HepG2 (cell line): Measurements from ENCODE around the gene DNPH1. TPM values are rescaled to one million over a fixed set of nuclear protein-coding genes. Genes with fewer than 3 reads are reported as not detected.

Experiments
- CENPBD1 ChIP-seq: sonication (generic); formaldehyde crosslinking; IDR thresholded peaks from 2 replicates; pipeline ENCODE4 v1.8.0; 2022; ENCODE audit warnings: missing genetic modification reagents, low read depth, mild to moderate bottlenecking, borderline replicate concordance
- CSRNP1 ChIP-seq: sonication (generic); formaldehyde crosslinking; IDR thresholded peaks from 2 replicates; pipeline ENCODE4 v1.8.1; 2023; ENCODE audit warnings: mild to moderate bottlenecking, missing genetic modification reagents
- ESRRA ChIP-seq: sonication (generic); formaldehyde crosslinking; IDR thresholded peaks from 2 replicates; pipeline ENCODE4 v1.5.1; 2020; ENCODE audit warnings: mild to moderate bottlenecking, low read depth, missing genetic modification reagents
- ETV5 ChIP-seq: IDR thresholded peaks from 2 replicates; pipeline ENCODE4 v1.6.1; 2018; ENCODE audit warnings: missing biosample characterization, missing genetic modification reagents, inconsistent platforms, borderline replicate concordance
- FOXP1 ChIP-seq, 2 experiments: fragments of 450-650 bp in 1 of 2; IDR thresholded peaks; 2 replicates each; pipeline ENCODE4 v1.6.1; 2017 to 2018; ENCODE audit warnings: antibody characterized with exemption in 1 of 2
- FUBP1 ChIP-seq: sonication (generic); formaldehyde crosslinking; IDR thresholded peaks from 2 replicates; pipeline ENCODE4 v1.5.1; 2020; ENCODE audit warnings: missing genetic modification reagents, mild to moderate bottlenecking, borderline replicate concordance
- GLI4 ChIP-seq: sonication (generic); formaldehyde crosslinking; IDR thresholded peaks from 2 replicates; pipeline ENCODE4 v1.5.1; 2020; ENCODE audit warnings: missing genetic modification reagents, mild to moderate bottlenecking, moderate library complexity, borderline replicate concordance
- HINFP ChIP-seq: sonication (generic); formaldehyde crosslinking; IDR thresholded peaks from 2 replicates; pipeline ENCODE4 v1.4.0; 2020; ENCODE audit warnings: low read depth, mild to moderate bottlenecking, missing genetic modification reagents
- MEIS2 ChIP-seq: sonication (generic); formaldehyde crosslinking; IDR thresholded peaks from 2 replicates; pipeline ENCODE4 v1.9.0; 2021; ENCODE audit warnings: mild to moderate bottlenecking, missing genetic modification reagents
- MTF2 ChIP-seq: sonication (generic); formaldehyde crosslinking; IDR thresholded peaks from 2 replicates; pipeline ENCODE4 v1.5.0; 2020; ENCODE audit warnings: missing genetic modification reagents, borderline replicate concordance
- SALL1 ChIP-seq: sonication (generic); formaldehyde crosslinking; IDR thresholded peaks from 2 replicates; pipeline ENCODE4 v1.8.0; 2022; ENCODE audit warnings: mild to moderate bottlenecking, missing genetic modification reagents
- SAP130 ChIP-seq: IDR thresholded peaks from 2 replicates; pipeline ENCODE4 v1.6.1; 2016; ENCODE audit warnings: low read depth
- SP140L ChIP-seq: sonication (generic); formaldehyde crosslinking; IDR thresholded peaks from 2 replicates; pipeline ENCODE4 v1.4.0; 2020; ENCODE audit warnings: missing genetic modification reagents, borderline replicate concordance
- SP2 ChIP-seq: sonication (generic); formaldehyde crosslinking; IDR thresholded peaks from 2 replicates; pipeline ENCODE4 v1.5.1; 2020; ENCODE audit warnings: mild to moderate bottlenecking, missing genetic modification reagents
- TFE3 ChIP-seq: IDR thresholded peaks from 2 replicates; pipeline ENCODE4 v1.6.1; 2016
- ZBTB42 ChIP-seq: sonication (generic); formaldehyde crosslinking; IDR thresholded peaks from 2 replicates; pipeline ENCODE4 v1.5.0; 2020; ENCODE audit warnings: mild to moderate bottlenecking, missing genetic modification reagents
- ZFYVE20 ChIP-seq: sonication (generic); formaldehyde crosslinking; IDR thresholded peaks from 2 replicates; pipeline ENCODE4 v1.8.0; 2023; ENCODE audit warnings: low read depth, mild to moderate bottlenecking, moderate library complexity, missing genetic modification reagents, borderline replicate concordance
- ZNF570 ChIP-seq: sonication (generic); formaldehyde crosslinking; IDR thresholded peaks from 2 replicates; pipeline ENCODE4 v1.4.0; 2020; ENCODE audit warnings: mild to moderate bottlenecking, missing genetic modification reagents, borderline replicate concordance
- ZNF746 ChIP-seq: sonication (generic); formaldehyde crosslinking; IDR thresholded peaks from 2 replicates; pipeline ENCODE4 v1.8.0; 2022; ENCODE audit warnings: mild to moderate bottlenecking, missing genetic modification reagents
- polyA plus RNA-seq, 8 experiments: library from polyadenylated mRNA; depleted of rRNA in 3 of 8; stranded (reverse) in 7 of 8; unstranded in 1 of 8; fragments of >200 nt; fragmentation: Illumina TruSeq in 4 of 8; extraction: Trizol in 4 of 8; gene quantifications; 2 replicates each; pipeline versions ENCODE4 v1.2.1 to v1.2.3, GENCODE V29; 2011 to 2016; ENCODE audit warnings: low read depth in 4 of 8, missing spikeins in 1 of 8, mixed read lengths in 1 of 8; ENCODE audit not compliant: insufficient read depth in 1 of 8
- total RNA-seq, 5 experiments: library from RNA; depleted of rRNA; stranded (reverse); fragments of >200 nt; fragmentation: Illumina TruSeq; extraction: Trizol; gene quantifications; 2 replicates each; pipeline ENCODE4 v1.2.3, GENCODE V29; 2016; ENCODE audit warnings: low read depth in 1 of 5

The DNPH1 gene
- total and polyA plus RNA-seq, 2 of the 13 experiments (the other 11 are each of a cell fraction or from before 2014, with no cell fraction given) = 56.5 to 75.1 TPM

- TF ChIP-seq ETV5 (CRISPR knock-in tag) (peak; percentile 38; the same call in 1 of the 2 replicates), CSRNP1 (CRISPR knock-in tag) (no peak), ZNF570 (CRISPR knock-in tag) (no peak), ZBTB42 (CRISPR knock-in tag) (0 out of 2 replicates have a peak, but pooled peaks have one; percentile 67), ZNF746 (0 out of 2 replicates have a peak, but pooled peaks have one; percentile 26), ESRRA (CRISPR knock-in tag) (0 out of 2 replicates have a peak, but pooled peaks have one; percentile 30), GLI4 (CRISPR knock-in tag) (0 out of 2 replicates have a peak, but pooled peaks have one; percentile 55), SP2 (CRISPR knock-in tag) (no peak), HINFP (CRISPR knock-in tag) (no peak), SALL1 (CRISPR knock-in tag) (peak; percentile 43; the same call in 1 of the 2 replicates), MEIS2 (CRISPR knock-in tag) (peak; percentile 27; the same call in 1 of the 2 replicates), TFE3 (CRISPR knock-in tag) (no peak), CENPBD1 (CRISPR knock-in tag) (no peak), ZFYVE20 (CRISPR knock-in tag) (no peak), SP140L (CRISPR knock-in tag) (no peak), FOXP1 (IDR thresholded peaks at IDR 0.05) (no peak), FOXP1 (CRISPR knock-in tag; IDR thresholded peaks at IDR 0.05) (peak; percentile 40; the same call in 1 of the 2 replicates), SAP130 (peak; percentile 53; the same call in 1 of the 2 replicates), FUBP1 (no peak), MTF2 (CRISPR knock-in tag) (no peak)
Measured at GRCh38 chr6:43265564-43265963, 36.3 kb upstream of the DNPH1 start (continued).
